Naive thymus-derived CD4-positive, alpha-beta T cell (primary cell): ENCODE measurements around the gene HCLS1. TPM values are rescaled to one million over a fixed set of nuclear protein-coding genes. Genes with fewer than 3 reads are reported as not detected.
"Not testable (repeated sequence)": the region's sequence is repeated elsewhere in the genome, so short reads cannot be mapped to it uniquely, and the experiment has no call there.

ENCODE experiments used
- ATAC-seq: fragments of 150-1000 bp; cut with Tn5 transposase; 2 replicates; pipeline ENCODE4 v1.10.0; 2021; ENCODE audit warnings: mild to moderate bottlenecking, moderate library complexity
- CTCF ChIA-PET: fragments of 350-600 bp; sonication (Branson Sonifier 250); formaldehyde crosslinking; loops from one replicate; lab custom pipeline; 2021; ENCODE audit warnings: antibody characterized with exemption; lab: Charles Lee
- POLR2A ChIA-PET: fragments of 350-600 bp; sonication (Branson Sonifier 250); formaldehyde crosslinking; loops from one replicate; lab custom pipeline; 2021; ENCODE audit warnings: antibody characterized with exemption, inconsistent platforms; lab: Charles Lee
- DNase-seq, 9 donors: peaks; one replicate each; pipeline versions ENCODE4 v3.0.0 to v3.0.0-alpha.2; 2020 to 2022; ENCODE audit warnings: mixed read lengths in 1 of 9
- H3K27ac ChIP-seq: one replicate; pipeline ENCODE4 v1.7.0; 2013; ENCODE audit warnings: mild to moderate bottlenecking, low read depth, low read length, moderate library complexity
- H3K27me3 ChIP-seq, 2 donors: one replicate each; pipeline ENCODE4 v1.7.0; 2013; ENCODE audit warnings: low read length in 2 of 2, mild to moderate bottlenecking in 2 of 2, moderate library complexity in 2 of 2; ENCODE audit not compliant: control insufficient read depth in 2 of 2, insufficient read depth in 2 of 2
- H3K36me3 ChIP-seq, 3 experiments: 1 replicate in 2 of 3; 2 replicates in 1 of 3; pipeline ENCODE4 v1.7.0; 2013; ENCODE audit warnings: low read length in 3 of 3, mild to moderate bottlenecking in 3 of 3, moderate library complexity in 1 of 3; ENCODE audit not compliant: insufficient read depth in 3 of 3, control insufficient read depth in 2 of 3
- H3K4me1 ChIP-seq, 2 donors: one replicate each; pipeline ENCODE4 v1.7.0; 2013; ENCODE audit warnings: low read length in 2 of 2, mild to moderate bottlenecking in 2 of 2, moderate library complexity in 1 of 2; ENCODE audit not compliant: control insufficient read depth in 2 of 2, insufficient read depth in 2 of 2
- H3K4me3 ChIP-seq: 2 replicates; pipeline ENCODE4 v1.7.0; 2013; ENCODE audit warnings: mild to moderate bottlenecking, low read length
- H3K9me3 ChIP-seq, 3 experiments: 1 replicate in 2 of 3; 2 replicates in 1 of 3; pipeline ENCODE4 v1.7.0; 2013; ENCODE audit warnings: low read length in 3 of 3; ENCODE audit not compliant: control insufficient read depth in 2 of 3
- H3K27ac Mint-ChIP-seq, 9 donors: one replicate each; pipeline ENCODE4 v1.8.0; 2020 to 2022; ENCODE audit warnings: mixed read lengths in 9 of 9, mild to moderate bottlenecking in 8 of 9, moderate library complexity in 5 of 9, inconsistent platforms in 2 of 9
- H3K27me3 Mint-ChIP-seq, 5 donors: one replicate each; pipeline ENCODE4 v1.8.0; 2021 to 2022; ENCODE audit warnings: mixed read lengths in 5 of 5, mild to moderate bottlenecking in 1 of 5
- H3K36me3 Mint-ChIP-seq, 5 donors: one replicate each; pipeline ENCODE4 v1.8.0; 2020 to 2022; ENCODE audit warnings: mixed read lengths in 5 of 5, mild to moderate bottlenecking in 3 of 5, inconsistent platforms in 1 of 5
- H3K4me1 Mint-ChIP-seq, 7 donors: one replicate each; pipeline ENCODE4 v1.8.0; 2020 to 2022; ENCODE audit warnings: mixed read lengths in 7 of 7, mild to moderate bottlenecking in 3 of 7, inconsistent platforms in 1 of 7
- H3K4me3 Mint-ChIP-seq, 10 donors: one replicate each; pipeline ENCODE4 v1.8.0; 2020 to 2022; ENCODE audit warnings: mild to moderate bottlenecking in 10 of 10, mixed read lengths in 10 of 10, moderate library complexity in 6 of 10, inconsistent platforms in 2 of 10
- H3K9me3 Mint-ChIP-seq, 11 donors: one replicate each; pipeline ENCODE4 v1.8.0; 2020 to 2022; ENCODE audit warnings: mixed read lengths in 11 of 11, mild to moderate bottlenecking in 4 of 11, inconsistent platforms in 1 of 11, moderate library complexity in 1 of 11
- intact Hi-C, 2 donors: fragments of 100-400 bp; cut with micrococcal nuclease; formaldehyde crosslinking; loops; one replicate each; pipeline ENCODE4 v1.15.1; 2023
- polyA plus RNA-seq, 2 donors: library from polyadenylated mRNA; unstranded; fragments of 300-500 nt; fragmentation: Illumina TruSeq; gene quantifications; one replicate each; pipeline ENCODE4 v1.2.3, GENCODE V29; 2021
- total RNA-seq, 6 experiments: library from RNA in 5 of 6; stranded (reverse) in 5 of 6; gene quantifications; 1 replicate in 5 of 6; 2 replicates in 1 of 6; pipeline ENCODE4 v1.2.3 and lab custom pipeline; 2021 to 2026

The HCLS1 gene
- total and polyA plus RNA-seq, 7 experiments from 2014 or later, result 275 to 452 (median 312) TPM

GRCh38 chr3:121624147-121624899, 36.4 kb downstream of the HCLS1 start:
- peaks cover 0 to 7% (median 2%) of the 10 kb centered on the region in 5 donors for H3K27me3 Mint-ChIP-seq
- ATAC-seq (no peak), DNase-seq (no peak)
- H3K36me3 ChIP-seq, result no peaks in the 10 kb centered on the region
- peaks cover 0 to 2% (median 0%) of the 10 kb centered on the region in 7 donors for H3K4me1 Mint-ChIP-seq
- POLR2A ChIA-PET, result no interaction called here
- H3K36me3 Mint-ChIP-seq, result peaks cover 5 to 13% (median 8%) of the 10 kb centered on the region in 5 donors
- intact Hi-C loops, result no loop called here
- H3K4me3 ChIP-seq, result no peak overlapping the region
- H3K27me3 ChIP-seq, result no peaks in the 10 kb centered on the region
- no peaks in the 10 kb centered on the region for H3K4me1 ChIP-seq
- no peak overlapping the region for H3K4me3 Mint-ChIP-seq
- no peak overlapping the region for H3K27ac ChIP-seq
- no peaks in the 10 kb centered on the region for H3K9me3 ChIP-seq
- H3K27ac Mint-ChIP-seq, result peak overlapping the region in 1 of 9 donors; percentile 28
- CTCF ChIA-PET, result no interaction called here
- H3K9me3 Mint-ChIP-seq, result no peaks in the 10 kb centered on the region

GRCh38 chr3:121621491-121621890, 39.2 kb downstream of the HCLS1 start:
- no peak overlapping the region for H3K4me3 Mint-ChIP-seq
- no peak overlapping the region for H3K27ac Mint-ChIP-seq
- H3K36me3 ChIP-seq, result no peaks in the 10 kb centered on the region
- no peaks in the 10 kb centered on the region for H3K27me3 ChIP-seq
- ATAC-seq, result no peak
- CTCF ChIA-PET, result no interaction called here
- H3K4me1 Mint-ChIP-seq, result peaks cover 0 to 2% (median 0%) of the 10 kb centered on the region in 7 donors
- H3K4me1 ChIP-seq, result no peaks in the 10 kb centered on the region
- DNase-seq, result no peak
- POLR2A ChIA-PET, result no interaction called here
- no peaks in the 10 kb centered on the region for H3K9me3 Mint-ChIP-seq
- no peak overlapping the region for H3K27ac ChIP-seq
- H3K27me3 Mint-ChIP-seq, result peaks cover 0 to 8% (median 7%) of the 10 kb centered on the region in 5 donors
- H3K36me3 Mint-ChIP-seq, result no peaks in the 10 kb centered on the region
- no peaks in the 10 kb centered on the region for H3K9me3 ChIP-seq
- no peak overlapping the region for H3K4me3 ChIP-seq
- intact Hi-C loops, result no loop called here

DNA sequence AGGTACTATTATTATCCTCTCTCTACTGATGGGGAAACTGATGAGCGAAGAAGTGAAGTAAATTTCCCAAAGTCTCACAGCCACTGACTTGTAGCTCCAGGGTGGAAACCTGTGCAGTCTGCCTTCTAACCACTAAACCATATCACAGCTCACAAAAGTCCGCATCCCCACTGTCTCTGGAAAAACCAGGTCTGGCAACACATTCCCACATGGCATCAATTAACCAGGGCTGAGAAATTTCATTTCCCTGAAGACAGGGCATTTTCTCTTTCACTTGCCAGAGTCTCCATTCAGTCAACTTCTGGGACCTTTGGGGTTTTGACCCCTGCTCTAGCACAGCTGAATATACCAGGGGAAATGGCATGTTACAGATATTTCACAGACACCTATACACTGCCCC, 41.0 kb downstream of the HCLS1 start:
- no peaks in the 10 kb centered on the region for H3K27me3 ChIP-seq
- CTCF ChIA-PET, result no interaction called here
- Mint-ChIP-seq H3K27ac (no peak overlapping the region), H3K9me3 (no peaks in the 10 kb centered on the region), H3K4me3 (no peak overlapping the region), H3K27me3 (peaks cover 0 to 8% (median 7%) of the 10 kb centered on the region in 5 donors), H3K36me3 (no peaks in the 10 kb centered on the region), H3K4me1 (peaks cover 0 to 2% (median 0%) of the 10 kb centered on the region in 7 donors)
- DNase-seq, result no peak
- no peak overlapping the region for H3K4me3 ChIP-seq
- no peak for ATAC-seq
- intact Hi-C loops, result no loop called here
- no peaks in the 10 kb centered on the region for H3K36me3 ChIP-seq
- no peak overlapping the region for H3K27ac ChIP-seq
- no peaks in the 10 kb centered on the region for H3K9me3 ChIP-seq
- POLR2A ChIA-PET, result no interaction called here
- H3K4me1 ChIP-seq, result no peaks in the 10 kb centered on the region

- Mint-ChIP-seq H3K27ac (no peak overlapping the region), H3K36me3 (no peaks in the 10 kb centered on the region), H3K27me3 (no peaks in the 10 kb centered on the region), H3K4me3 (no peak overlapping the region), H3K9me3 (peaks cover 0 to 4% (median 0%) of the 10 kb centered on the region in 11 donors), H3K4me1 (no peaks in the 10 kb centered on the region)
- DNase-seq (no peak), ATAC-seq (no peak)
- POLR2A ChIA-PET, result no interaction called here
- Histone ChIP-seq H3K27me3 (no peaks in the 10 kb centered on the region), H3K9me3 (no peaks in the 10 kb centered on the region), H3K4me3 (no peak overlapping the region), H3K27ac (no peak overlapping the region), H3K4me1 (no peaks in the 10 kb centered on the region), H3K36me3 (no peaks in the 10 kb centered on the region)
- CTCF ChIA-PET, result no interaction called here
- intact Hi-C loops, result no loop called here
Observed at GRCh38 chr3:121606106-121606505, 54.6 kb downstream of the HCLS1 start.

- H3K27me3 ChIP-seq, result no peaks in the 10 kb centered on the region
- H3K36me3 ChIP-seq, result no peaks in the 10 kb centered on the region
- Mint-ChIP-seq H3K9me3 (peaks cover 0 to 4% (median 0%) of the 10 kb centered on the region in 11 donors), H3K27me3 (no peaks in the 10 kb centered on the region), H3K36me3 (no peaks in the 10 kb centered on the region), H3K4me3 (no peak overlapping the region), H3K4me1 (no peaks in the 10 kb centered on the region), H3K27ac (no peak overlapping the region)
- no peak overlapping the region for H3K27ac ChIP-seq
- intact Hi-C loops, result no loop called here
- ChIA-PET CTCF (no interaction called here), POLR2A (no interaction called here)
- H3K4me3 ChIP-seq, result no peak overlapping the region
- no peaks in the 10 kb centered on the region for H3K4me1 ChIP-seq
- no peaks in the 10 kb centered on the region for H3K9me3 ChIP-seq
- no peak for DNase-seq
- no peak for ATAC-seq
Observed at GRCh38 chr3:121604759-121605158, 55.9 kb downstream of the HCLS1 start.

GRCh38 chr3:121601212-121601812, 59.4 kb downstream of the HCLS1 start:
- Mint-ChIP-seq H3K27ac (no peak overlapping the region), H3K4me3 (no peak overlapping the region), H3K27me3 (no peaks in the 10 kb centered on the region), H3K9me3 (peaks cover 0 to 4% (median 0%) of the 10 kb centered on the region in 11 donors), H3K36me3 (no peaks in the 10 kb centered on the region), H3K4me1 (no peaks in the 10 kb centered on the region)
- intact Hi-C loops, result no loop called here
- ATAC-seq (no peak), DNase-seq (no peak)
- POLR2A ChIA-PET, result interaction anchor here (0.6 kb wide), 1 partner anchor 123 kb away, joined by 3 read pairs; no protein-coding TSS in a partner anchor
- Histone ChIP-seq H3K4me1 (no peaks in the 10 kb centered on the region), H3K36me3 (no peaks in the 10 kb centered on the region), H3K4me3 (no peak overlapping the region), H3K27me3 (no peaks in the 10 kb centered on the region), H3K9me3 (no peaks in the 10 kb centered on the region), H3K27ac (no peak overlapping the region)
- CTCF ChIA-PET, result no interaction called here

- intact Hi-C loops, CTCF ChIA-PET, H3K27me3 Mint-ChIP-seq, H3K36me3 Mint-ChIP-seq, H3K27ac Mint-ChIP-seq, H3K4me1 ChIP-seq, H3K27me3 ChIP-seq, H3K4me3 ChIP-seq, ATAC-seq, H3K9me3 Mint-ChIP-seq, H3K27ac ChIP-seq, H3K36me3 ChIP-seq, H3K4me1 Mint-ChIP-seq, H3K9me3 ChIP-seq, POLR2A ChIA-PET, DNase-seq, H3K4me3 Mint-ChIP-seq: not testable (repeated sequence)
Observed at GRCh38 chr3:121599900-121600299, 60.8 kb downstream of the HCLS1 start.
